Measurements from ENCODE around the gene TAGLN. TPM values are rescaled to one million over a fixed set of nuclear protein-coding genes. Genes with fewer than 3 reads are reported as not detected.

The TAGLN gene
- total RNA-seq (2022; extraction: Qiagen RNA extraction; ENCODE audit: low read depth), result 58.2 to 141 TPM (median 109 TPM) in 5 replicates

DNA sequence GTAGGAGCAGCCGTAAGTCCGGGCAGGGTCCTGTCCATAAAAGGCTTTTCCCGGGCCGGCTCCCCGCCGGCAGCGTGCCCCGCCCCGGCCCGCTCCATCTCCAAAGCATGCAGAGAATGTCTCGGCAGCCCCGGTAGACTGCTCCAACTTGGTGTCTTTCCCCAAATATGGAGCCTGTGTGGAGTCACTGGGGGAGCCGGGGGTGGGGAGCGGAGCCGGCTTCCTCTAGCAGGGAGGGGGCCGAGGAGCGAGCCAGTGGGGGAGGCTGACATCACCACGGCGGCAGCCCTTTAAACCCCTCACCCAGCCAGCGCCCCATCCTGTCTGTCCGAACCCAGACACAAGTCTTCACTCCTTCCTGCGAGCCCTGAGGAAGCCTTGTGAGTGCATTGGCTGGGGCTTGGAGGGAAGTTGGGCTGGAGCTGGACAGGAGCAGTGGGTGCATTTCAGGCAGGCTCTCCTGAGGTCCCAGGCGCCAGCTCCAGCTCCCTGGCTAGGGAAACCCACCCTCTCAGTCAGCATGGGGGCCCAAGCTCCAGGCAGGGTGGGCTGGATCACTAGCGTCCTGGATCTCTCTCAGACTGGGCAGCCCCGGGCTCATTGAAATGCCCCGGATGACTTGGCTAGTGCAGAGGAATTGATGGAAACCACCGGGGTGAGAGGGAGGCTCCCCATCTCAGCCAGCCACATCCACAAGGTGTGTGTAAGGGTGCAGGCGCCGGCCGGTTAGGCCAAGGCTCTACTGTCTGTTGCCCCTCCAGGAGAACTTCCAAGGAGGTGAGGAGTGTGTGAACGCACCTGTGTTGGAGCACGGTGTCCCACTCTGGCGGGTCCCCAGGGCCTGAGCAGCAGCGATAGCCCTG is at the start of gene TAGLN:
Gene TAGLN, plus strand, starts transcription at position 318 of the 863 bp plus-strand sequence. CDS start 3,644 bp downstream, outside the sequence.

DNA sequence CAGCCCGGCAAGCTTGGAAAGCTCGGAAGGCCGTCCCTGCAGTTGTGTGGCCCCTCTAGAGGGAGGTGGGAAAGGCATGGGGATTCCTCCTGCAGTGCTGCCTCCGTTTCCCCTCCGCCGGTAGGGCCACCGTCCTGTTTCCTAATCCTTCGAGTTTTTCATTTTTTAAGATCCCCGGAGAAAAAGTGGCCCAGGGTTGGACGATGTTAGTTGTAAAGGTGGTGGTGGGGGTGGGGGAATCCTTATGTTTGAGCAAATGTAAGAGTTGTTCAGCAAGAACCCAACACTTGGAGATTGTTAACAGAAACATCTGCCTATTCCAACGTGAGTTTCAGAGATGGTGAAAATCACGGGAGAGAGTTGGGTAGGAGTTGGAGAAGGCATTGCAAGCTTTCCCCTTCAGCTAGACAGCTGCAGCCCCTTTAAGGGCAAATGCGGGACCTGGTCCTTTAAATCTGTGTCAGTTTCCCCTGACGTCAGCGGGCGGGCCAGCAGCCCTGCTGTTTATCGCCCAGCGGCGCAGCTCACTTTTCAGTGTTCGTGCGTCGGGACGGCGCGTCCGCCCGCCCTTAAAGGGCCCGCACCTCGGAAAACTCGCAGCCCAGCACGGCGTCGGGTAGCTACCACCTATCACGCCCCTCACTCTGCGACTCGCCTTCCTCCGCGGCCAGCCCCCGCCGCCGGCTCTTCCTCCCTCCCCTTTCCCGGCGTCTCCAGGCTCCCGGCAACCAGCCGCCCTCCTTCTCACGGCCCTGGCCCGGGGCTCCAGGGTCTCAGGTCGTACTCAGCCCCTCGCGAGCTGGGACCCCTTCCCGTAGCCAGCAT is 20.7 kb upstream of the TAGLN start, which contains the start of gene SIDT2:
Gene SIDT2, plus strand, starts transcription at position 534 of the 825 bp plus-strand sequence. CDS start 521 bp downstream, outside the sequence.

DNA sequence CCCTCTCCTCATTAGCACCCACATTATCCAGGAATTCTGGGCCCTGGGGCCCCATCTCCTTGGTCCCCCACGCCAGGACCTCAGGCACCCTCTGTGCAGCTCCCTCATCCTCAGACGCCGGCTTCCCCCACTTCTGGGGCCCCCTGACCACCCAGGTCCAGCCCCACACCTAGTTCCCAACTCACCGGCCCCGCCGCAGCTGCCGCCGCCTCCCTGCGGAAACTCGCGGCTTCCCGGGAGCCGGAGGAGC is 32.6 kb downstream of the TAGLN start, which contains the start of gene PCSK7:
Gene PCSK7, minus strand, starts transcription at position 232 of the 250 bp plus-strand sequence. CDS start 2,229 bp downstream, outside the sequence.

DNA sequence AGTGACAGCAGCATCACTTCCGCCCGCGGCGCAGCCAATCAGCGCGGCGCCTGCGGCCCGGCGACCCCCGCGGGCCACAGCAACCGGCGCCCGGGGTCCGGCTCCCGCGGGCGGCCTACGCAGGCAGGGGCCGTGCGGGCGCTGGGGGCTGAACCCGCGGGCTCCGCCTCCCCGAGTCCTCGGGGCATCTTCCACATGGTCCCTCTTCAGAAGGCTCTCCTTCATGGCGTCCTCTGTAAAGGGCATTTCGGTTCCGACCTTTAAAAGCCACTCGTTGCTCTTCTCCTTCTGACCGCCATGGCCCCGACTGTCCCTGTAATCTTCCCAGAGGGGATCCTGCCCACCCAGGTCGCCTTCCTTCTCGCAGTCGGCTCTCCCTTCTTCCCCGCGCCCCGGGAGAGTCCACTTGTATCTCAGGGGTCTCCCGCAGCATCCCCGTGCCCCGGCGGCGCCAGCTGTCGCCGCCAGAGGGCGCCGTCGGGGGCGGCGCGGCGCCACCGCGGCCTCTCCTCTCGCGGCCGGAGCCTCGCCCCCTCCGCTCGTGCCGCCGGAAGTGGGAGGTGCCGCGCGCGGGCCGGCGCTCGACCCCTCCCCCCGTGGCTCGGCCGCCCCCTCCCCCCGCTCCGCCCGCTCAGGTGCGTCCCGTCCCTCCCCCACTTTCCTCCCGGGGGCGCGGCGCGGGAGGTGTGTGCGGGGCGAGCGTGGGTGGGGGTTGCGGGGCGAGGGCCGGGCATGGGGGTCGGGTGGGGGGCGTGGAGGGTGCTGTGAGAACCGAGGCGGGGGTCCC is 33.1 kb downstream of the TAGLN start, which contains the start of gene RNF214:
Gene RNF214, plus strand, starts transcription at position 580 of the 787 bp plus-strand sequence. CDS start 1,602 bp downstream, outside the sequence.

Other genes starting within 250 kb of the TAGLN start
- 8.2 to 10.5 TPM (median 8.9 TPM) in 5 replicates for gene SIK3, start 100.9 kb upstream of the TAGLN start, total RNA-seq (2022; extraction: Qiagen RNA extraction; ENCODE audit: low read depth)
- gene PAFAH1B2, start 55.1 kb upstream of the TAGLN start, total RNA-seq (2022; extraction: Qiagen RNA extraction; ENCODE audit: low read depth), result 33.0 to 45.5 TPM (median 35.0 TPM) in 5 replicates
- 3.9 to 5.5 TPM (median 4.8 TPM) in 5 replicates for gene SIDT2, start 20.6 kb upstream of the TAGLN start, total RNA-seq (2022; extraction: Qiagen RNA extraction; ENCODE audit: low read depth)
- gene PCSK7, start 32.7 kb downstream of the TAGLN start, total RNA-seq (2022; extraction: Qiagen RNA extraction; ENCODE audit: low read depth), result 14.6 to 20.2 TPM (median 17.4 TPM) in 5 replicates
- gene RNF214, start 33.3 kb downstream of the TAGLN start, total RNA-seq (2022; extraction: Qiagen RNA extraction; ENCODE audit: low read depth), result 8.7 to 11.6 TPM (median 9.4 TPM) in 5 replicates
- 1.6 to 2.5 TPM (median 2.4 TPM) in 5 replicates for gene BACE1-AS, start 92.0 kb downstream of the TAGLN start, total RNA-seq (2022; extraction: Qiagen RNA extraction; ENCODE audit: low read depth)
- gene BACE1, start 116.9 kb downstream of the TAGLN start, total RNA-seq (2022; extraction: Qiagen RNA extraction; ENCODE audit: low read depth), result 7.5 to 10.3 TPM (median 8.7 TPM) in 5 replicates
- gene CEP164, start 128.5 kb downstream of the TAGLN start, total RNA-seq (2022; extraction: Qiagen RNA extraction; ENCODE audit: low read depth), result 15.1 to 18.5 TPM (median 17.3 TPM) in 5 replicates